GM15510 (cell line): ENCODE data around the gene MAP7D1.

Source experiments
- POLR2A ChIP-seq: IDR thresholded peaks from 3 replicates; pipeline ENCODE4 v1.6.1; 2011; ENCODE audit warnings: borderline replicate concordance; ENCODE audit not compliant: insufficient read length; ENCODE audit errors: extremely low read depth

Gene MAP7D1

GRCh38 chr1:36222481-36223380 lies 66.8 kb downstream of the MAP7D1 start:
- no peak for TF ChIP-seq POLR2A

- no peak for TF ChIP-seq POLR2A
Observed at GRCh38 chr1:36223381-36223995, 67.5 kb downstream of the MAP7D1 start.

GRCh38 chr1:36223996-36224536 lies 68.1 kb downstream of the MAP7D1 start, which contains the start of gene THRAP3:
Gene THRAP3 (plus strand): TSS chr1:36224443. CDS start chr1:36282564, 58,121 bp downstream.
- peak; percentile 70 for TF ChIP-seq POLR2A

- TF ChIP-seq POLR2A: no peak
Observed at GRCh38 chr1:36224537-36225282, 68.8 kb downstream of the MAP7D1 start.

GRCh38 chr1:36225283-36225899 lies 69.4 kb downstream of the MAP7D1 start:
- no peak for TF ChIP-seq POLR2A
